Measurements from ENCODE around the gene USP21. TPM values are rescaled to one million over a fixed set of nuclear protein-coding genes. Genes with fewer than 3 reads are reported as not detected.

USP21 gene
- total RNA-seq, 1 experiment from 2014 or later: 41.9 TPM

- BruUV-seq (replicated peaks): no TSS peak
- CTCF ChIA-PET: no interaction called here
- ATAC-seq (peak; percentile 22), DNase-seq (ENCODE audit: low read depth, low spot score) (no peak)
- Histone ChIP-seq H3K27me3 (ENCODE audit: control insufficient read depth, insufficient read depth, low read length) (no peaks in the 10 kb centered on the region), H3K4me3 (ENCODE audit: low read depth in 2 of 2, low read length in 2 of 2) (peak overlapping the region; percentile 96 to 99), H3K27ac (ENCODE audit: low read length) (peak overlapping the region; percentile 91), H3K36me3 (ENCODE audit: control insufficient read depth, insufficient read depth, low read length) (peaks cover 16% of the 10 kb centered on the region), H3K4me1 (ENCODE audit: control insufficient read depth, insufficient read depth, low read length) (peaks cover 14% of the 10 kb centered on the region), H3K9me3 (ENCODE audit: control insufficient read depth, insufficient read depth, low read depth, low read length) (no peaks in the 10 kb centered on the region)
- POLR2A ChIA-PET: interaction anchor here (0.5 to 1.4 kb wide), 4 partner anchors 19 to 1214 kb away, joined by 3 read pairs; no protein-coding TSS in a partner anchor
- intact Hi-C loops (cut with micrococcal nuclease; ENCODE audit: unreplicated experiment): no loop called here
- in situ Hi-C loops (cut with HindIII; ENCODE audit: low pct_unique_long_range_greater_than_20kb, low sequenced_read_pairs): no loop called here
- no peak for TF ChIP-seq POLR2AphosphoS5 (IDR thresholded peaks at IDR 0.05; ENCODE audit: low read depth, low read length)
- TF ChIP-seq SIN3A (IDR thresholded peaks at IDR 0.05; ENCODE audit: borderline replicate concordance, insufficient read depth, low read depth, low read length): 0 out of 2 replicates have a peak, but pooled peaks have one; percentile 7
- TF ChIP-seq TCF7L2 (IDR thresholded peaks at IDR 0.05; ENCODE audit: low read depth, low read length): no peak
Observed at GRCh38 chr1:161131523-161132409, 27.5 kb upstream of the USP21 start.

GRCh38 chr1:161132410-161133219, 26.7 kb upstream of the USP21 start, which contains the start of gene DEDD:
TSS of gene DEDD (minus strand) at chr1:161132667. CDS start at chr1:161124462, 8,205 bp downstream.
- TF ChIP-seq TCF7L2 (IDR thresholded peaks at IDR 0.05; ENCODE audit: low read depth, low read length) (no peak), REST (IDR thresholded peaks at IDR 0.05; ENCODE audit: insufficient read depth in 1 of 2, low read depth in 2 of 2, low read length in 1 of 2) (no peak), POLR2AphosphoS5 (IDR thresholded peaks at IDR 0.05; ENCODE audit: low read depth, low read length) (no peak; the same call in none of the 2 replicates), SIN3A (IDR thresholded peaks at IDR 0.05; ENCODE audit: borderline replicate concordance, insufficient read depth, low read depth, low read length) (no peak), CTCF (IDR thresholded peaks at IDR 0.05) (no peak)
- no TSS peak for BruUV-seq (replicated peaks)
- H3K4me1 ChIP-seq (ENCODE audit: control insufficient read depth, insufficient read depth, low read length): peaks cover 14% of the 10 kb centered on the region
- ATAC-seq (peak; percentile 96), DNase-seq (ENCODE audit: low read depth, low spot score) (peak; percentile 66)
- intact Hi-C loops (cut with micrococcal nuclease; ENCODE audit: unreplicated experiment) (no loop called here), in situ Hi-C loops (cut with HindIII; ENCODE audit: low pct_unique_long_range_greater_than_20kb, low sequenced_read_pairs) (no loop called here)
- CTCF ChIA-PET: interaction anchor here (0.7 kb wide), 1 partner anchor 135 kb away, joined by 3 read pairs; no protein-coding TSS in a partner anchor
- H3K36me3 ChIP-seq (ENCODE audit: control insufficient read depth, insufficient read depth, low read length): peaks cover 11% of the 10 kb centered on the region
- no peaks in the 10 kb centered on the region for H3K9me3 ChIP-seq (ENCODE audit: control insufficient read depth, insufficient read depth, low read depth, low read length)
- peak within 1 kb of the TSS; percentile 96 to 99 for H3K4me3 ChIP-seq (ENCODE audit: low read depth in 2 of 2, low read length in 2 of 2)
- POLR2A ChIA-PET: interaction anchor here (0.5 to 1.4 kb wide), 6 partner anchors 15 to 1215 kb away, joined by 3 to 11 read pairs (median 4); partner anchors contain the start of genes NIT1 and PFDN2
- H3K27me3 ChIP-seq (ENCODE audit: control insufficient read depth, insufficient read depth, low read length): no peaks in the 10 kb centered on the region
- H3K27ac ChIP-seq (ENCODE audit: low read length): peak within 1 kb of the TSS; percentile 99

All from Panc1 (cell line).